G401.6 (cell line): ENCODE data around the gene FAM193B.
A peak's percentile ranks its signal among the peaks of the same experiment; 100 is the strongest.
"Not testable (repeated sequence)": the region's sequence is repeated elsewhere in the genome, so short reads cannot be mapped to it uniquely, and the experiment has no call there.

Experiments
- FAIRE-seq: peaks from 2 replicates; lab custom pipeline; 2012; peaks lifted over from hg19 to GRCh38; lab: Jason Lieb, UNC

Gene FAM193B

DNA sequence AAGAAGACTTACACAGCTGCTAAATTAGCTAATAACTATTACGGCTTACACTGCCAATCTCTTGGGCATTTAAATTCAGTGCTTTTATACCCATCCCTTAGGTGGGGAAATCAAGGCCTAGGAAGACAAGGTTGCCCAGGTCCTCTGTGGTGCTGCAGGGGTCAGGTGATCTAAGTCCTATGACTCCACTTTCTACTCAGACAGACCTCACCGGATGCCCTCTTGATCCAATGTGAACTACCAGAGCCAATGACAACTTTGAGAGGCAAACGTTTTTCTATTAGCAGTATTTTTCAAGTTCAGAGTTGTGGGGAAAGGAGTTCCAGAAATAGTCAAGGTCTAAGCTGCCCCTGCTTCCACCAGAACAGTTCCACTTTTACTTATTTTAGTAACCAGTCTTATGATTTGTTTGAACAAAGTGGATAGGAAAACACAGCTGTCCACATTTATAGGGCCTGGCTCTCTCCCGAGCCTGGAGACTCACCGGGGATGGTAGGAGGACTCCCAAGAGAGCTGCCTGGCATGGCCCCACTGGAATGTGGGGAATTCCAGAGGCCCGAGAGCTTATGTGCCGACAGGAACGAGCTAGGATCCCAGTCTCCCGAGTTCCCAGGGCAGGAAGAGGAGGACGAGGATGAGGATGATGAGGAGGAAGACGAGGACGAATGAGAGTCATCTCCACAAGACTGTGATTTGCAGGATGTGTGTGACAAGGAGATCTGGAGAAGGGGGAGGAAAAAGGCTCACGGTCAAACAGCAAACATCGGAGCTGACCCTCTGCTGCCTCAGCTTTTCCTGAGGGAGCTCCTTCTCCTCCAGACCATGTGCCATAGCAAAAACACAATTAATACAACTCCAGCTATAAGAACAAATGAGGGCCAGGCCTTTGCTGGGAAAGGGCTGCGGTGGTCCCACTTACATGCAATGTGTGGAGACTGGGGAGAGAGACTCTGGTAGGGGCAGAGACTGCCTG, 16.7 kb downstream of the FAM193B start:
- no peak for FAIRE-seq

DNA sequence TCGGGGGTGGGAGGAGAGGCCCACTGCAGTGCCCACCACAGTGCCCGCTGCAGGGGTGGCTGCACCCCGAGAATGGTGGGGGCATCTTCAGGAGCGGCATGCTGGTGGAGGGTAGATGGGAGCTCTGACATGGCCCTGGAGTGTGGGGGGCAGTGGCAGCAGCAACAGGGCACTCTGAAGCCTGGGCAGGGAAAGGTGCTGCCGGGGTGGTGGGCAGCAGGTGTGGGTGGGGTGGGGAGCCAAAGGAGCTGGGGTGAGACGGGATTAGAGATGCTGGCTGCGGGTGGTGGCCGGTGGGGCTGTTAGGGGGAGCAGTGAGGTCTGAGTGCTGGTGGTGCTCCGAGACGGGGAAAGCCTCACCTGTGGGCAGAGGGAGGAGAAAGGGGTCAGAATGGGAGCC, 18.0 kb downstream of the FAM193B start:
- FAIRE-seq, result no peak

DNA sequence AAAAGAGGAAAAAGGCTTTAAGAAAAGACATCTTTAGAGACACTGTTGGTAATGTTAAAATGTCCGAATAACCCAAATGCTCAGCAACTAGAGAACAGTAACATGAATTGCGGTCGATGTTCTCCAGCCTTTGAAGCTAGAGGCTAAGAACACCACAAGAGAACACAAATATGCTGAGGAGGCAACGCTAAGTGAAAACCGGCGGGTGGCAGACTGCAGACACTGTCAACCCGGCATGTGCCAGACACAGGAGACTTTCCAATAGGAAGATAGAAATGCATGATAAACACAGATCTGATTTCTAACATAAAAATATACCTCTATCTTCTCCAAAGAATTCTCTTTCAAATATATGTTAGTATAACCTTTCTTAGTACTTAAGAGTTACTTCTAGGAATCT, 19.2 kb downstream of the FAM193B start:
- no peak for FAIRE-seq

DNA sequence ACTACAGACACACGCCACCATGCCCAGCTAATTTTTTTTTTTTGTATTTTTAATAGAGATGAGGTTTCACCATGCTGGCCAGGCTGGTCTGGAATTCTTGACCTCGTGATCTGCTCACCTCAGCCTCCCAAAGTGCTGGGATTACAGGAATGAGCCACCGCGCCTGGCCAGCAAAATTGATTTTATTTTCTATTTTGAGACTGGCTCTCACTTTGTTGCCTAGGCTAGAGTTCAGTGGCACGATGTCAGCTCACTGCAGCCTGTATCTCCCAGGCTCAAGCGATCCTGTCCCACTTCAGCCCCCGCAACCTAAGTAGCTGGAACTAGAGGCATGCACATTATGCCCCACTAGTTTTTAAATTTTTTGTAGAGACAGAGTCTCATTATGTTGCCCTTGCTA, 19.9 kb downstream of the FAM193B start:
- not testable (repeated sequence) for FAIRE-seq

DNA sequence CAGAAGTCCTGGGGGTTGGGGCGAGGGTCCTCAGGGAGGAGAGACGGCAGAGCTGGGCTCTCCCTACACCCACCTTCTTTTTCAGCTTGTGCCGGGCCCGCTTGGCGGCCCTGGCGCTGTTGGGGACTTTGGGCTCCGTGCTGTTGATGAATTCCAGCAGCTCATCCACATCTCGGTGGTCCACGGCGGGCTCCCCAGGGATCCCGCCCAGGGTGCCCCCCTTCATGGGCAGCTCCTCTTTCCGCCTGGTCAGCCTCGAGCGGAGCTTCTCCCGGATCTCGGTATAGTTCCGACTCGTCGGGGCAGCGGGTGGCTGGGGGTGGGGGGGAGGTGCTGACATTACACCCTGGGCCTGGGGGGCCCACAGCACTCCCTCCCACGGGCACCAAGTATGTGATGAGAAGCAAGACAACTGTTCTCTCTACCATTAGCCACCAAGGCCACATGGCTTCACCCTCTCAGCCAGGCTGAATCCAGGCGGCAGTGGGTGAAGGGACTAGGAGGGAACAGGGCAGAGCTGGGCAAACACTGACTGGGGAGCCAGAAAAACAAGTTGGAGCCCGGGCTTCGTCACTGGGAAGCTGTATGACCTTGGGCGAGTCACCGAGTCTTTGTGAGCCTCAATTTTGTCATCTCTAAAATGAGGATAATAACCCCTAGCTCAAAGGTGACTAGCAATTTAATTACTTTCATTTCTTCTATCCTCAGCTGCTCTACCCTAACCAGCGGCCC, 23.0 kb downstream of the FAM193B start:
- no peak for FAIRE-seq

DNA sequence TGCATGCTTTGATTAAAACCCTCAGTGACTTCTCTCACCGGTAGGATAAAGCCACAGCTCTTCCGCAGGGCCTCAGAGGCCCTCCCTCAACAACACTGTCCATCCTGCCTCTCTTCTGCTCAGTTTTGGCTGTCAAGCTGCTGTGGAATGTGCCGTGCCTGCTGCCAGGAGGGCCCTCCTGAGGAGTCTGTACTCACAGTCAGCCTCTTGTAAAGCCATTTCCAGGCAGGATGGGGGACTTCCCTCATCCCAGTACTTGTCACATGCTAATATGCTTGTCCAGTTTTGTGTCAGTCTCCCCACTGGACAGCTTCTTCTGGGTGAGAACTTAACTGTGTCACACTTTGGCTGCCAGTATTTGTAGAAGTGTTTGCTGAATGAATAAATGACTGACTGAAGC, 23.7 kb downstream of the FAM193B start:
- FAIRE-seq, result no peak

DNA sequence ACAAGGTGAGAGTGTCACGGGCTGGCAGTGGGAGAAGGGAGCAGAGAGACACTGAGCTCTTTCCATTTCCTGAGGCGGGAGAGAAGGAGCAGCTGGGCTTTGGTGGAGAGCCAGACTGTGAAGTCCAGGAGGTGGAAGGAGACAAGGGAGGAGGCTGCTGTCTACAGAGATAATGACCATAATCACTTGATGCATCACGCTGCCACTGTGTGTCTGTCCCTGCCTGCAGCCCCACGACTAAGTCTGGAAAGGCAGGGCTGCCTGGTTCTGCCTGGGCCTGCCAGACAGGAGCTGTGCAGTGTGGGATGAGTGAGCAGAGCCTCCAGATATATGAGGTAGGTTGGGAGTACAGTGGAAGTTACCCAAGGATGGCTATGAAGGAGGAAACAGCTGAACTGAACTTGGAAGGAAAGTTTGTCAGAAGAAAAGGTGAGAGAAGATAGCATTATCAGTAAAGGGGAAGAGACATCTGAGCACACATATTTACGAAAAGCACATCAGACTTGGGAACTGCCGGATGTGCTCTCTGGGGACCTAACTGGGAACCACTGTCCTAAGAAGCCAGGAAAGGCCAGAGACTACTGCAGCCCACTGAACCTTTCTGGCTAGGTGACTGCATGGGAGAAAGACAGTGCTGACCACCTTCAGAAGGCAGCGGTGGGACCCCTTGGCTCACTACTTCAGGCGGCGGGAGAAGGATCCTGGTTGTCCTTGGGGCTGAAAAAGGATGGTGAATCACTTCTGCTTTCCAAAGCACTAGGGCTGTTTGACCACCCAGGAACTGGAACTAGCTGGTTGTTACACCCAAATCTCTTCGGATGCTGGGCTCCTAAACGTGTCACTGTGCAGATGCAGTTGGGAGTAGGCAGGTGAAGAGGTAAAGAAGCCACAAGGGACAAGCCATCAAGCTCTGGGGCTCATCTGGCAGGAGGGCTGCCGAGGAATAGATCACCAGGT, 24.8 kb downstream of the FAM193B start:
- no peak for FAIRE-seq

DNA sequence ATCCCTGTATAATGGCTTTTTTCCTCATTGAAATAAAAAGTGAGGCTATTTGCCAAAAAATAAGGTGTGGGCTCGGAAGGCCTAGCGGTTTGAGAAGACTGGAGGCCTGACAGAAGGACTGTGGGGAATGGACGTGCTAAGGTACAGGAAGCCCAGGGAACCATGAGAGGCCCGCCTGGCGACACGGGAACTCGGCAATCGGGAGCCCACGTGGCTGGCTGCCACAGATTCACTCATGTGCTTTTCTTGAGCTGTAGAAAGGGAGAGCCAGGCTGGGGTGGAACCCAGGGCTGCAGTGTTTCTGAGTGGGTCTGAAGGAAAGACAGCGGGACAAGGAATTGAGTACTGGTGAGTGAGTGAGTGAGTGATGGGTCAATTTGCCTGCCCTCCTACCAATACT, 25.7 kb downstream of the FAM193B start:
- no peak for FAIRE-seq

DNA sequence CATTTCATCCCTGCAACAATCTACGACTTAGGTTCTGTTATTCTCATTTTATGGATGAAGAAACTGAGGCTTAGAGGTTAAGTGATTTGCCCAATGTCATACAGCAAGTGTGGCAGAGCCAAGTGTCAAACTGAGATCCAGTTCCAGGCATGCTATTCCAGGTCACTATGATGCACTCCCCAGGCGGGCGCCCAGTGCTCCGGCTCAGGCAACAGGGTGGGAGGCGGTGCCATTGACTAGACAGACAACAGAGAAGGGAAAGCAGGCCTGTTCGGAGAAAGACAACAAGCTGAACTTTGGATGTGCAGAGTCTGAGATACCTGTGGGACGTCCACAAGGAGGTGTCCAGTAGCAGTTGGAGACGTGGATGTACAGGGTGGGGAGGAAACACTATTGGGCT, 26.8 kb downstream of the FAM193B start:
- no peak for FAIRE-seq

DNA sequence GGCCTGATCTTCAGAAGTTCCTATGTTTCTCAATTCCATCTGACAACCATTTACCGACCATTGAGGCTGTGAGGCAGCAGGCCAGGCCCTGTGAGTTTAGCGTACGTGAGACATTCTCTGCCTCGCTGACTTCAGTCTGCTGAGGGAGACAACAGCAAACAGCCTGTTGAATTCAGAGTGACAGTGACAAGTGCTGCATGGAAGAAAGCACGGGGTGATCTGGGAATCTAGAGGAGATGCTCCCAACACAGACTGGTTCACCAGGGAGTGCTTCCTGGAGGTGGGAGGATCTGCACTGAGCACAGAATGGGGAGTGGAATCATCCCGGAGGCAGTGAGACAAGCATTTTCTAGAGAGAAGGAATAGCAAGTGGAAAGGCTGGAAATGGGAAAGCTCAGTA, 27.6 kb downstream of the FAM193B start:
- FAIRE-seq, result no peak

DNA sequence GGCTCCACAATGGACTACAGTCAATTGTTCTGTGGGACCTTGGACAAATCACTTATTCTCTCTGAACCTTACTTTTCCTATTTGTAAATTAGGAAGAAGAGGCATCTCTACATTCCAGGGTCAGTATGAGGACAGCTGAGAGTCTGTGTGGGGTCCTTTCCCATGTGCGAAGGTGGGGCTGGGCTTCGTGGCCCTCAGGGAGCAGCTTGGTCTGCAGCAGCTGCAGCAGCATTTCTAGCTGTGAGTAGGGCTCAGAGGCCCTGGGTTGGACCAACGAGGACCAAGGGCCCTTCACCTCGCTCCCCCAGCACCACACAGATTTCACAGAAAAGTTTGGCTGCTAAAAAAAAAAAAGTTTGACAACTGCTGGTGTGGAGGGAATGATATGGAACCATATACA, 28.2 kb downstream of the FAM193B start:
- FAIRE-seq, result no peak

DNA sequence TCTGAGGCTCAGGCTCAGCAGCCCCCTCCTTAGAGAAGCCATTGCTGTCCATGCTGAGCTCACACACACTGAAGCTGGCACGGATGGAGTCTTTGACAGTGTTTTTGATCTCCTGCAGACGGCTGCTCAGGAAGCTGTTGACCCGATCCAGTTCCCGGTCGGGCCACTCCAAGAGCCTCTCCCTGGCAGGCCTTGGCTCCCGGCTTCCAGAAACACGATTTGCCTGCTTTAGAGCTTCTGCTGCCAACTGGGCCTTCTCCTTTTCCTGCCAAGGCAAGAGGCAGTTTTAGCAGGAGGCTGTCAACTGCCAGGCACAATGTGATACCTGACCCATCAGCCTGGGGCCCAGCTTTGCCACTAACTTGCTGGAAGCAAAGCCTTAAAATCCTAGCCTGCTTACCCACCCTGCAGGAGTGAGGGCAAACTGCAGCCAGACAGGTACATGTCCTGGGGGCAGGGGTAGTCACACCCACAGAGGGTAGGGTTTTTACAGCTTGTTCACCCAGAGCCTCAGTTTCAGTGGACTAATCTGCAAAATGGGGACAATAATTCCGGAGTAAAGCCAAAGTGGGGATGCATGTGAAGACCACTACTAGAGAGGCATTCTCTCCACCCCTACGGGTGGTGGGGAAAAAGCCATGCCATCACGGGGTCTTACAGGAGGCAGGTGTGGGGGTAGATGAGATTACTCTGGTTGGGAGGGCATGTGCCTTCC, 29.3 kb downstream of the FAM193B start:
- FAIRE-seq, result no peak

DNA sequence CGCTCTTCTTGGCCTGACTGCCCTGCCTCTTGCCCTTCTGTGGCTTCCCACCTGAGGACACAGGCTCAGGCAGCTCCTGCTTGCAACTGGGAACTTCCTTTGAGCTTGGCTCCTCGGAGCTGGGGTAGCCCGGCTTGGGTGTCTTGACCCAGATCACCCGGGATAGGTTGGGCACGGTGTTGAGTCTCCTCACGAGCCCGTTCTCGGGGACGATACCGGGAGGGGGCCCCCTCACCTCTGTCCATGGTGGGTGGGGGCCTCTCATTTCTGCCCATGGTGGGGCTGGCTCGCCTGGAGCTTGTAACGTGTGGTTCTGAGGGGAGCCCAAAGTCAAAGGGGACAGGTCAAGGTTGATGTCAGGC, 29.8 kb downstream of the FAM193B start:
- FAIRE-seq, result no peak

DNA sequence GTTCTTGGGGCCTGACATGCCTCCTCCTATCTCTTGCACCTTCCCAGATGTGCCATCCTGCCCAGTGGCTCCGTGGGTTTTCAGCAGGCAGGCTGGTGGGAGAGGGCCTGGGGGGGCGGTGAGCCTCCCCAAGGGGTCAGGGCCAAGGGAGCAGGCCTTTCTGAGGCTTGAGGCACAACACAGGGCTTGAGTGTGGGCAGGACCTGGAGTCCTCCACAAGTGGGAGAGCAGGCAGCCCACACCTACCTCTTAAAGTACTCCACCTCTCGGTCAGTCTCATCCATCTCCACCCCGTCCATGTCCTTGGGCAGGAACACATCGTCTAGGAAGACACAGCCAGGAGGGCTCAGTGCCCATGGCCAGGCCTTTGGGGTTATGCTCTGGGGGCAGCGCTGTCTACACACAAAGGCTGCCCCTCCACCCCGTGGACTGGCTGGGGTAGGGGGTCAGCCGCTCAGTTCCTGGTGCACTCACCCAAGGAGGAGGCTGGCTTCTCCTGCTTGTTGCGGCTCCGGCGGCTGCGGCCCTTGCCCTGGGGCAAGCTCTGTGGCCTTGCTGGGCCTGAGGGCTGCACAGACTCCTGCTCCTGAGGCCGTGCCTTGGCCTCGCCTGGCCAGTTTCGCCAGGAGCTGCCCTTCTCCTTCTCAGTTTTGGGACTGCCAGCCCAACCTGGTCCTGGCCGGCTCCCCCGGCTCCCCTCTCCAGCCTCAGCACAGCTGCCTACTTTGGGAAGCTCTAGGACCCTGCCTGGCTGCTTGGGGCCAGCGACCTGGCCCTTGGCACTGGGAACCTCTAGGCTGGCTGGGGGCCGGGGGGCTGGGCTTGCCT, 30.4 kb downstream of the FAM193B start:
- FAIRE-seq, result no peak

DNA sequence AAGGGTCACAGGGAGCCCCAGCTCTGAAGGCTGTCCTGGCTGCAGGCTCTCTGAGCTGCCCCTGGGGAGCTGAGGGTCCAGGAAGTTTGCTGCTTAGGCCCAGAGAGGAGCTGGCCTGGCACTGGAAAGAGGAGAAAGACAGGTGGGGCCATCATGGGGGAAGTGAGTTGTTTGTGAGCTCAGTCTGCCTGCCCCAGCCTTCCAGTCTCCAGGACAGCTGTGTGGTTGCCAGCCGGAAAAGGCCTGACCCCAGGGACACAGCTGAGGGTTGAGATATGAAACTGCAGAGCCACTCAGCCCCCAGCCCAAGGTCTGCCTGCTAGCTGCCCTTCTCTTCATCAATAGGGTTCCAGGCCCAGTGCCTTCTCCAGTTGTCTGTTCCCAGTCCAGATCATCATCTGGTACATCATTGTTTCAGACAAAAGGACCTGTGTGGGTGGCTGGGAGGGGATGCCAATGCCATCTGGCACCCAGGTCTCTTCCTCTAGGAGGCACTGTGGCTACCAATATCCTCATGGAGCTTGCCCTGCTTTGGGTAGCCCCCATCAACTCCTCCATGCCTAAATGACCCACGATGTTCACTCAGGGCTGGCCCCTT, 33.3 kb downstream of the FAM193B start:
- FAIRE-seq, result no peak

DNA sequence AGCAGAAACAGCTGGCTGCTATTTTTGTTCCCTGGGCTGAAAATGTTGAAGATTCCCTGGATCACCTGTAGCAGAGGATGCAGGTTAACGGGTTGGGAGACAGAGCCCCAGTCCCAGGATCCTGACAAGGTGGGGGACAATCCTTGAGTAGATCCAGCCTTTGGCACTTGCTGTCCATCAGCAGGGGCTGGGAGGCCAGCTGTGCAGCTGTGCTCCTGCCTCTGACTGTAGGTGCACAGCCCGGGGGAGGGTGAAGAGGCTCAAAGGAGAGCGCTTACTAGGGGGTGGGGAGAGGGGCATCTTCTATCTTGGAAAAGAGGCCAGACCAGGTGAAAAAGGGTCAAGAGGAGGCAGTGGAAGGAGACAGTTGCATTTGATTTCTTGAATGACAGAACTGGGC, 34.1 kb downstream of the FAM193B start:
- no peak for FAIRE-seq

DNA sequence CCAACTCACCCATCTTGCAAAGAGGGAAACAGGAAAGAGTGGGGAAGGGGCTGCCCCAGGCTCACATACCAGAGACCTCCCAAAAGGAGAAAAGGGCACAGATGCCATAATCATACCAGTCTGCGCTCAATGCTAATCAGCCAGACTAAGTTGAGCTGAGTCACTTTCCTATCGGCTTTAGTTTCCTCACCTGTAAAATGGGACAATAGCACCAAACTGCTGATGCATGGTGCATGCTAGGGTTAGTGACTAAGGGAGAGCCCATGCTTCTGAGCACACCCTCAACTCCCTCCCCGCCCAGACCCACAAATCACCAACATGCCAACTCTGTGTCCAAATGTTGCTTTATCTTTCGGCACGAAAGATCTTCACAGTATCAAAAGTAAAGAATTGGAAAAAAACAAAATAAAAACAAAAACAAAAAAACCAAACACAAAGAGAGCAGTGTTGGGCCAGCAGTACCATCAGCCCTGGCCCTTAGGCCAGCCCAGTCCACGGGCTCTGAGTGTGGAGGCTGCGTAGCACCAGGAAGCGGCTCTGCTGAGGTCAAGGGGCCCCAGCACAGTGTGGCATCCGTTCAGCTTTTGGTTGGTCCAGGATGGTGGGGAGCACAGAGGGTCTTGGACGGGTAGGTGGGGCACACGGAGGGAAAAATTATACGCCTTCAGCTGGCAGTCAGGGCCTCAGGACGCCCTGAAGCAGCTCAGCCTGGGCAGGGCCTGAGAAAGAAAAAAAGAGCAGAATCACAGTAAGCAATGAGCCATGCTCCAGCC, 34.7 kb downstream of the FAM193B start:
- no peak for FAIRE-seq

DNA sequence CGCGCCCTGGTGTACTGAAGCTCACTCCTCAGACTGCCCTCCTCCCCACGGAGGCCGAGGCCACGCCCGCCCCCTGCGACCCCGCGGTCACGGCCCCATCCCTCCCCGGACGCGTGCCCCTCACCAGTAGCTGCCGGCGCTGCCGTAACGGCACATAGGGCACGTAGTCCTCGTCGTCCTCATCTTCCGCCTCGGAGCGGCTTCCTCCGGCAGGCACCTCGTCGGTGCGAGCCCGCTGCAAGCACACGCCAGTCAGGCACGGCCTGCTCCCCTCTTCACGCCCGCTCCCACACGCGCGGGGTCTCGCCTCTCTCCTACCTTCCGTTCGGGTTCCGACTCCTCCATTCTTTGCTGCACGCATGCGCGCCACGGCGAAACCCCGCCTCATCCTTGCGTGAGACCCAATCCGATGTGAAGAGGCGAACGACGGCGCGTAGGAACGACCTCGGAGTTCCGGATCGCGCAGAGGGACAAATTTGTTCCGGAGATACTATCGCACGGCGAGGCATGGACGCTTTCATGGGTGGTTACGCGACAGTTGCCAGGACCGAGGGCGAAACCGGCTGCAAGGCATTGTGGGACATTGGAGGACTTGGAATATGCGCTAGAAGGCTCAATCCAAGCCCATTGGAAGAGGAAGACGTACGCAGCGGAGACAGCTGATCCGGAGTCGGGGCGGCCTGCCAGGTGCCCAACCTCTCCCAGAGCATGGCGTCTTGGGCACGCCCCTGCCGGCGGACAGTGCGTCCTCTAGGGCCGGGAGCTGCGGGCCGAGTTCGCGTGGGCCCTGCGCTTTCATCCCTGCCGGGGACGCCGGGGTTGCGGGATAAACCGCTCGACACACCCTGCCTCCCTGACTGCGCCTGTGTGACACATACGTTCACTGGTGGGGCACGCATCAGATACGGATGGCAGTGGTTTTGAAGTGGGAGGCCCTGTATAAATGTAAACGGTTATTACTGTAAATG, 37.5 kb downstream of the FAM193B start, which contains the start of gene DDX41:
Gene DDX41 (minus strand): TSS at position 361 of the 968 bp plus-strand sequence. CDS start 16 bp downstream, at position 345.
- peak; percentile 98 for FAIRE-seq
